Nephron progenitor cell (in vitro differentiated cells): ENCODE data around the gene COQ9.
"Not testable (repeated sequence)": the region's sequence is repeated elsewhere in the genome, so short reads cannot be mapped to it uniquely, and the experiment has no call there.

Experiments used
- DNase-seq: peaks from one replicate; pipeline ENCODE4 v3.0.0; 2021
- H3K27ac Mint-ChIP-seq: 2 replicates; pipeline ENCODE4 v1.8.0; 2021; ENCODE audit warnings: mild to moderate bottlenecking, moderate library complexity, mixed read lengths
- H3K27me3 Mint-ChIP-seq: 2 replicates; pipeline ENCODE4 v1.8.0; 2021; ENCODE audit warnings: mild to moderate bottlenecking, low read depth, mixed read lengths; ENCODE audit not compliant: poor library complexity
- H3K36me3 Mint-ChIP-seq: 2 replicates; pipeline ENCODE4 v1.8.0; 2021; ENCODE audit warnings: low read depth, mixed read lengths
- H3K4me1 Mint-ChIP-seq: 2 replicates; pipeline ENCODE4 v1.8.0; 2021; ENCODE audit warnings: mixed read lengths
- H3K4me3 Mint-ChIP-seq: 2 replicates; pipeline ENCODE4 v1.8.0; 2021; ENCODE audit warnings: mild to moderate bottlenecking, moderate library complexity, mixed read lengths
- H3K9me3 Mint-ChIP-seq: 2 replicates; pipeline ENCODE4 v1.8.0; 2021; ENCODE audit warnings: mild to moderate bottlenecking, moderate library complexity, mixed read lengths
- TF ChIP-seq, protein P1 (sequence below): fragments of 200-600 bp; sonication (generic); IDR thresholded peaks from 2 replicates; pipeline ENCODE4 v1.5.0; 2021; ENCODE audit warnings: antibody characterized with exemption

The COQ9 gene

DNA sequence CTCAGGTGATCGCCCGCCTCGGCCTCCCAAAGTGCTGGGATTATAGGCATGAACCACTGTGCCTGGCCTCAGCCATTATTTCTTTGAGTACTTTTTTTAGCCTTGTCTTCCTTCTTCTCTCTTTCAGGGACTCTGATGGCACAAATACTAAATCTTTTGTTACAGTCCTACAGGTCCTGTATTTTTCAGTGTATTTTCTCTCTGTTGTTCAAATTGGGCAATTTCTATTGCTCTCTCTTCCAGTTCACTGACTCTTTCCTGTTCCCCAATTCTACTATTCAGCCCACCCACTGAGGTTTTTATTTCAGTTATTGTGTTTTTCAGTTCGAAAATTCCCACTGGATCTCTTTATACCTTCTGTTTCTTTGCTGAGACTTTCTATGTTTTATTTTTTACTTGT is 46.5 kb downstream of the COQ9 start:
- H3K27me3 Mint-ChIP-seq = peaks cover 10% of the 10 kb centered on the region
- TF ChIP-seq, protein P1, sequence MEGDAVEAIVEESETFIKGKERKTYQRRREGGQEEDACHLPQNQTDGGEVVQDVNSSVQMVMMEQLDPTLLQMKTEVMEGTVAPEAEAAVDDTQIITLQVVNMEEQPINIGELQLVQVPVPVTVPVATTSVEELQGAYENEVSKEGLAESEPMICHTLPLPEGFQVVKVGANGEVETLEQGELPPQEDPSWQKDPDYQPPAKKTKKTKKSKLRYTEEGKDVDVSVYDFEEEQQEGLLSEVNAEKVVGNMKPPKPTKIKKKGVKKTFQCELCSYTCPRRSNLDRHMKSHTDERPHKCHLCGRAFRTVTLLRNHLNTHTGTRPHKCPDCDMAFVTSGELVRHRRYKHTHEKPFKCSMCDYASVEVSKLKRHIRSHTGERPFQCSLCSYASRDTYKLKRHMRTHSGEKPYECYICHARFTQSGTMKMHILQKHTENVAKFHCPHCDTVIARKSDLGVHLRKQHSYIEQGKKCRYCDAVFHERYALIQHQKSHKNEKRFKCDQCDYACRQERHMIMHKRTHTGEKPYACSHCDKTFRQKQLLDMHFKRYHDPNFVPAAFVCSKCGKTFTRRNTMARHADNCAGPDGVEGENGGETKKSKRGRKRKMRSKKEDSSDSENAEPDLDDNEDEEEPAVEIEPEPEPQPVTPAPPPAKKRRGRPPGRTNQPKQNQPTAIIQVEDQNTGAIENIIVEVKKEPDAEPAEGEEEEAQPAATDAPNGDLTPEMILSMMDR = no peak
- H3K4me1 Mint-ChIP-seq = peaks cover 5% of the 10 kb centered on the region
- H3K27ac Mint-ChIP-seq = no peak overlapping the region
- DNase-seq = no peak
- H3K9me3 Mint-ChIP-seq = peaks cover 5% of the 10 kb centered on the region
- H3K36me3 Mint-ChIP-seq = no peaks in the 10 kb centered on the region
- no peak overlapping the region for H3K4me3 Mint-ChIP-seq

DNA sequence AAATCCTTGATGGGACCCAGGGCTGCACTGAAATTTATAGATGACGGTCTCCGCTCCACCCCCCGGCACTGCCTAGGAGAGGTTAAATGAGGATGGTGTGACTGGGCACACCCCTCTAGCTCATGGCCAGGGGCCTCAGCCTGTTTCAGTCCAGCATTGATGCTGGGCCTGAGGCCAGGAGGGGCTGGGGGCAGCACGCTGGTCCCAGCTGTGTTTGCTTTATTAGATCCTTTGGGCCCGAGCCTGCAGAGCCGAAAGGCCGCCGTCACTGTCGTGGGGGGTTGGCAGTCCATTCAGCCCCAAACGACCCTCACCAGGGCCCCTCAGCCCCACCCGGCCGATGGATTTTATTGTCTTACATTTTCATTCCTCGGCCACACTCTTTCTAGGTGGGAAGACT is 49.8 kb downstream of the COQ9 start:
- H3K4me3 Mint-ChIP-seq = no peak overlapping the region
- H3K9me3 Mint-ChIP-seq = no peaks in the 10 kb centered on the region
- H3K27me3 Mint-ChIP-seq = peaks cover 10% of the 10 kb centered on the region
- H3K27ac Mint-ChIP-seq = no peak overlapping the region
- TF ChIP-seq, protein P1 = no peak
- H3K4me1 Mint-ChIP-seq = peaks cover 20% of the 10 kb centered on the region
- no peak for DNase-seq
- no peaks in the 10 kb centered on the region for H3K36me3 Mint-ChIP-seq

DNA sequence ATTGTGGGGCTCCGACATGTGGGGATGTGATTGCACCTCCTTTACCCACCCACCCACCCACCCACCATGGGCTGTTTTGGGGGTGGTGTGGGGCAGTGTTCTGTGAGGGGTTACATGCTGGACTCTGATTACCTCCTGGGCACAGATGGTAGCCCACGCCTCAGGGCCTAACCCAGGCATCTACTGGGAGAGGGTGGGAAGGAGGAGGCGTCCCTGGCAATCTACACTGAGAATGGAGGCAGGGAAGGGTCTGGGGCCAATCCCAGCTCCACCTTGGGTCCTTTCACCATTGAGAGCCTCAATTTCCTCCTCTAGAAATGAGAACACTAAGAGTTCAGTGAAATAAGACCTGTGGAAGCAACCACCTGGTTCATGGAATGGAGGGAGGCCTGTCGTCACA is 50.8 kb downstream of the COQ9 start:
- Mint-ChIP-seq H3K4me3 (no peak overlapping the region), H3K27me3 (peaks cover 8% of the 10 kb centered on the region), H3K27ac (no peak overlapping the region), H3K4me1 (peaks cover 29% of the 10 kb centered on the region), H3K36me3 (no peaks in the 10 kb centered on the region), H3K9me3 (no peaks in the 10 kb centered on the region)
- DNase-seq = no peak
- TF ChIP-seq, protein P1 = no peak

DNA sequence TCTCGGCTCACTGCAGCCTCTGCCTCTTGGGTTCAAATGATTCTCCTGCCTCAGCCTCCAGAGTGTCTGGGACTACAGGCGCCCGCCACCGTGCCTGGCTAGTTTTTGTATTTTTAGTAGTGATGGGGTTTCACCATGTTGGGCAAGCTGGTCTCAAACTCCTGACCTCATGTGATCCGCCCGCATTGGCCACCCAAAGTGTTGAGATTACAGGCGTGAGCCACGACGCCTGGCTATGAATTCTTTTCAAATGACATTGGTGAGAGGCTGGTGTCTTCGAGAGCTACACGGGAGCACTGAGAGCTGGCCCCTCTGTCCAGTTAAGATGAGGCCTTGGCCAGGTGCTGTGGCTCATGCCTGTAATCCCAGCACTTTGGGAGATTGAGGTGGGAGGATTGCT is 52.7 kb downstream of the COQ9 start:
- H3K27ac Mint-ChIP-seq, H3K36me3 Mint-ChIP-seq, DNase-seq, H3K27me3 Mint-ChIP-seq, H3K9me3 Mint-ChIP-seq, H3K4me3 Mint-ChIP-seq: not testable (repeated sequence)
- peaks cover 43% of the 10 kb centered on the region for H3K4me1 Mint-ChIP-seq

DNA sequence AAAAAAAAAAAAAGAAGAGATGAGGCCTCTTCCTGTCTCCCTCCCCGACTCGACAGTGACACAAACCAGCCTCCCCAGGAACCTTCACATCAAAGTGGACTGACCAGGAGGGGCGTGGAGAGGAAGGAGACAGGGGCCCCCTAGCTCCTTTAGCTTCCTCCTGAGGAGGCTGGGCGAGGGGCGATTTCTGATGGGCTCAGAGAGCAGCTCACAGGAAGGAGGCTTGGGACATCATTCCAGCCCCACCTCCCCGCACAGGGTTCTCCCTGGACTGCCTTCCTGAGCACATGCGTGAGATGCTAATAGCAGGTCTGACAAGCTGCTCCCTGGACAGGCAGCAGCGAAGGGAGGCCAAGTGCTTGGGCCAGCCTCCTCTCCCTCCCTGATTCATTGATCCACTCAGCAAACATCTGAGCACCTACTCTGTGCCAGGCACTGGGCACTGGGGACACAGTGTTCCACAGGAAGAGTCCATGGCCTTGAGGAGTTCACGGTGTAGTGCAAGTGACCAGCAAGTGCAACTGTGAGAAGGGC is 53.4 kb downstream of the COQ9 start:
- Mint-ChIP-seq H3K36me3 (no peaks in the 10 kb centered on the region), H3K4me1 (peaks cover 46% of the 10 kb centered on the region), H3K27me3 (peaks cover 8% of the 10 kb centered on the region), H3K9me3 (no peaks in the 10 kb centered on the region), H3K4me3 (no peak overlapping the region), H3K27ac (peak overlapping the region; percentile 84)
- no peak for DNase-seq
- TF ChIP-seq, protein P1 = no peak

DNA sequence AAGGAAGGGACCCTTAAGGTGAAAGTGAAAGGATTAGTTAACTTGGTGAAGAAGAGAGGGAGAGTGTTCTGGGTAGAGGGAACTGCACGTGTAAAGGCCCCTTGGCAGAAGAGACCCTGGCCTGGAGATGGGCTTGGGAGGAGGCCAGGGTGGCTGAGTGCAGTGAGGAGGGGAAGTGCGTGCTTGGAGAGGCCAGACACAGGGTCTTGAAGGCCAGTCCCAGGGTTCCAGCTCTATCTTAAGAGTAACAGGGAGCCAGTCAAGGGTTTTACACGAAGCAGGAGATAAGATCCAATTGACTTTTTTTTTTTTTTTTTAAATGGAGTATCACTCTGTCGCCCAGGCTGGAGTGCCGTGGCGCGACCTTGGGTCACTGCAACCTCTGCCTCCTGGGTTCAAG is 54.2 kb downstream of the COQ9 start:
- H3K36me3 Mint-ChIP-seq = no peaks in the 10 kb centered on the region
- H3K4me1 Mint-ChIP-seq = peaks cover 46% of the 10 kb centered on the region
- TF ChIP-seq, protein P1 = no peak
- H3K27ac Mint-ChIP-seq = no peak overlapping the region
- DNase-seq = no peak
- no peak overlapping the region for H3K4me3 Mint-ChIP-seq
- no peaks in the 10 kb centered on the region for H3K9me3 Mint-ChIP-seq
- H3K27me3 Mint-ChIP-seq = peaks cover 8% of the 10 kb centered on the region
